ENCODE results near the gene TNFRSF12A.

- TF ChIP-seq POLR2AphosphoS5 (IDR thresholded peaks at IDR 0.05), result no peak
- no peak for TF ChIP-seq CTCF (IDR thresholded peaks at IDR 0.05)
- TF ChIP-seq EP300 (IDR thresholded peaks at IDR 0.05), result no peak
- no peak for TF ChIP-seq POLR2A (IDR thresholded peaks at IDR 0.05)
These were observed 40.4 kb upstream of the TNFRSF12A start for GRCh38 chr16:2979669-2980226.
